OCI-LY7 (cell line): ENCODE measurements around the gene BAG2.

Experiments used
- CTCF ChIP-seq: fragments of 200-600 bp; sonication (generic); conservative IDR thresholded peaks from 2 replicates; pipeline ENCODE4 v1.5.1; 2014; ENCODE audit warnings: mild to moderate bottlenecking, antibody characterized with exemption, low read length, moderate library complexity, mixed read lengths
- EZH2phosphoT487 ChIP-seq: fragments of 200-600 bp; sonication (generic); IDR thresholded peaks from 2 replicates; pipeline ENCODE4 v1.6.1; 2018; ENCODE audit warnings: low read depth, borderline replicate concordance, mild to moderate bottlenecking, mixed run types, antibody characterized with exemption, low read length, moderate library complexity, mixed read lengths

- TF ChIP-seq CTCF (no peak), EZH2phosphoT487 (no peak)
These were observed 45.1 kb downstream of the BAG2 start for GRCh38 chr6:57217270-57217669.
